IPS-18a (cell line): Measurements from ENCODE around the gene RAB11A.

ENCODE experiments used
- H3K27ac ChIP-seq: one replicate; pipeline ENCODE4 v1.5.1; 2013; ENCODE audit warnings: low read length
- H3K27me3 ChIP-seq: one replicate; pipeline ENCODE4 v1.6.1; 2013; ENCODE audit warnings: mild to moderate bottlenecking, low read length; ENCODE audit not compliant: control insufficient read depth, insufficient read depth
- H3K36me3 ChIP-seq: one replicate; pipeline ENCODE4 v1.6.1; 2013; ENCODE audit warnings: low read depth, low read length; ENCODE audit not compliant: control insufficient read depth
- H3K4me1 ChIP-seq: one replicate; pipeline ENCODE4 v1.6.1; 2013; ENCODE audit warnings: low read depth, low read length; ENCODE audit not compliant: control insufficient read depth
- H3K4me3 ChIP-seq: one replicate; pipeline ENCODE4 v1.5.1; 2013; ENCODE audit warnings: low read length
- H3K9ac ChIP-seq: one replicate; pipeline ENCODE4 v1.6.1; 2013; ENCODE audit warnings: mild to moderate bottlenecking, low read length, moderate library complexity
- H3K9me3 ChIP-seq: one replicate; pipeline ENCODE4 v1.6.1; 2013; ENCODE audit warnings: low read depth, low read length; ENCODE audit not compliant: control insufficient read depth

The RAB11A gene

DNA sequence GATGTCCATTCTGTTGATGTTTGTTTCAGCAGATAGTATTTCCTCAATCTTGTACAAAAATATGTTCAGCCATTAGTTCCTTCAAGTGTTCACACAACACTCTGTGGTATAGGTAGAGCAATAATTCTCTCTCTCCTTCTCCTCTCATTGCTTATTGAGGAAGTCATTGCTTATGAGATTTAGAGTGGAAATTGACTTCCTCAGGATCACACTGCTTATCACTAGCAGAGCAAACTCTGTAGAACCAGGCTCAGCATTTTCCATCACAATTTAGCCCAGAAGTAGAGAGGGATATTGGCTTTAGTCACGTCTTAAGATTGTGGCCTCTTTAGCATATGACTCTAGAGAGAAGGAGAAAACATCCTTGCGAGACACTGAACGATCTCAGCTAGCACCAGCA is 31.2 kb downstream of the RAB11A start:
- H3K27ac ChIP-seq = no peak overlapping the region
- no peaks in the 10 kb centered on the region for H3K27me3 ChIP-seq
- H3K4me1 ChIP-seq = no peaks in the 10 kb centered on the region
- no peak overlapping the region for H3K4me3 ChIP-seq
- no peaks in the 10 kb centered on the region for H3K9me3 ChIP-seq
- peaks cover 34% of the 10 kb centered on the region for H3K36me3 ChIP-seq
- no peak overlapping the region for H3K9ac ChIP-seq

DNA sequence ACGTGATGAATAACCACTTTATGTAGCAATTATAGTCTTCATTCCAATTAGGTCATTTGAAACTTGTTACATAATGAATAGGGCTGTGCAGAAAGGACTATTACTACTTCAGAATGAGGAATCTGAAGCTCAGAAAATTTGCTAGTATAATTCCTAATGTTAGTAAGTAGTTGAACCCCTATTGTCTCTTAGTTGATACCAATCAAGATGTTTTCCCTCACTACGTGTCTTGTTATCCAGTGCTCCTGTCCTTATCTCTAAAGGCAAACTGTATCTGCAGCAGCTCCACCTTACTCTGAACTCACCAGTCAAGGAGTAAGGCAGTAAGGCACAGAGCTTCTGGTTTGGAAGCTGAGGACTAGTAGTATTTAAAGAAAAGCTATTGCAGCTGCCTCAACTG is 32.0 kb downstream of the RAB11A start:
- Histone ChIP-seq H3K4me1 (peaks cover 3% of the 10 kb centered on the region), H3K9ac (no peak overlapping the region), H3K27ac (no peak overlapping the region), H3K27me3 (no peaks in the 10 kb centered on the region), H3K9me3 (no peaks in the 10 kb centered on the region), H3K4me3 (no peak overlapping the region), H3K36me3 (peaks cover 31% of the 10 kb centered on the region)

DNA sequence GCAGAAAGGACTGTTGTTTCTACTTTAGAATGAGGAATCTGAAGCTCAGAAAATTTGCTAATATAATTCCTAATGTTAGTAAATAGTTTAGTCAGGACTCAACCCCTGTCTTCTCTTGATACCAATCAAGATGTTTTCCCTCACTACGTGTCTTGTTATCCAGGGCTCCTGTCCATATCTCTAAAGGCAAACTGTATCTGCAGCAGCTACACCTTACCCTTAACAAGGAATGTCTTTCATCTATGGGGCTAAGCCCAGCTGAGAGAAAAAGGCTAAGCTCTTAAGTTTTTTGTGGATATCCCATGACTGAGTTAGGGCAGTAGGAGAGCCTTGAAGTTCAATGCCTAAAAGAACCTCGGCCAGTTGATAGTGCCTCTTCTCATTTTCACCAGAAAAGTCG is 32.5 kb downstream of the RAB11A start:
- H3K36me3 ChIP-seq = peaks cover 26% of the 10 kb centered on the region
- no peak overlapping the region for H3K27ac ChIP-seq
- H3K27me3 ChIP-seq = no peaks in the 10 kb centered on the region
- H3K9ac ChIP-seq = no peak overlapping the region
- H3K4me1 ChIP-seq = peaks cover 3% of the 10 kb centered on the region
- H3K9me3 ChIP-seq = no peaks in the 10 kb centered on the region
- no peak overlapping the region for H3K4me3 ChIP-seq

DNA sequence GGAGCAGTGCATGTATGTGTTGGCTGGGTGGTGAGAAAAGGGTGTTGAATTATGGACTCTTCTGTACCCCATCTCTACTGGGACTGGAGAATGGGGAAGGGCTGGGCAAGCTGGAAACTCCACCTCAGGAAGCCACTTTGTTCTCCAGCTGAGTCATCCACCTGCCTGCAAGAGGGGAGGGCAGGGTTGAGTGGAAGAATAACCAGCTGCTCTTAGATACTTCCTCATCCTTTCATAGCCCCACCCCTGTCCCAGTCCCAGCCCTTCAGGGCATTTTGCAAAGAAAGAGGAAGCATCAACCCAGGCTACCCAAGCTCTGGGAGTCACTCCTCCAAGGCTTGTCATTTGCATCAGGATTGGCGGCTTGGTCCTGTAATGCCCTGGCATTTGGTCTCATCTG is 33.1 kb downstream of the RAB11A start:
- no peak overlapping the region for H3K9ac ChIP-seq
- H3K4me1 ChIP-seq = peaks cover 3% of the 10 kb centered on the region
- no peaks in the 10 kb centered on the region for H3K27me3 ChIP-seq
- H3K4me3 ChIP-seq = no peak overlapping the region
- H3K9me3 ChIP-seq = no peaks in the 10 kb centered on the region
- no peak overlapping the region for H3K27ac ChIP-seq
- H3K36me3 ChIP-seq = peaks cover 21% of the 10 kb centered on the region

DNA sequence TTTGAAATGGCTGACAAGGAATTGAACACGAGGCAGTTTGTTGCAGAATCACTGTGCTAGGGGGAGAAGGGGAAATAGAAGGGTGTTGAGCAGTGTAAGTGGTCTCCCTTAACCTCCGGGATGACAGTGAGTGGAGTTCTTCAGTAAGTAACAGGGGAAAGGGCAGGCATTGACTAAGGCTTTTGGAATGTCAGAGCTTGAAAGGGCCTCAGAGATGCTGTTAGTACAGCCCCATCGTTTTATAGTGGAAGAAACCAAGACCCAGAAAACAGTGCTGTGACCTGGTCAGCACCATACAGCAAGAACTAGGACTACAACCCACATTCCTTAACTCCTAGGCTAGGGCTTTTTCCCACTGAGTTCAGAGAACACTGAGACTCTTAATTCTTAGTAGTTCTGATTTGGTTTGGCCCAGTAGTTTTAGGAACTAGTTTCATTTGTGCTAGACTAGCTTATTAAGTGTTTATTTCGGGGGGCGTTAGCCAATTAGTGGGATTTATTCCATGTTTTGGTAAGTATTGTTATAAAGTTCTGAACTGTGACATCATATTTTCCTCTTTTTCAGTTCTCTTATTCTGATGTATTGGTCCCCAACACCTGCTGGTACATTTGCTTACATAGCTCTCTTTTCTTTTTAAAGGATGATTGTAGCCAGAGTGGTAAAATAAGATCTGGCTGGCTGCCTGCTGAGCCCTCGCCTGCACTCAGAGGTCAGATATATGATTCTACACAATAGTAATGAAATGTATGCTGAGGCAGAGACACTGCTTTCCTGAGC is 34.2 kb downstream of the RAB11A start:
- Histone ChIP-seq H3K4me1 (peaks cover 3% of the 10 kb centered on the region), H3K9me3 (no peaks in the 10 kb centered on the region), H3K4me3 (no peak overlapping the region), H3K27me3 (no peaks in the 10 kb centered on the region), H3K9ac (no peak overlapping the region), H3K27ac (no peak overlapping the region), H3K36me3 (peaks cover 17% of the 10 kb centered on the region)

DNA sequence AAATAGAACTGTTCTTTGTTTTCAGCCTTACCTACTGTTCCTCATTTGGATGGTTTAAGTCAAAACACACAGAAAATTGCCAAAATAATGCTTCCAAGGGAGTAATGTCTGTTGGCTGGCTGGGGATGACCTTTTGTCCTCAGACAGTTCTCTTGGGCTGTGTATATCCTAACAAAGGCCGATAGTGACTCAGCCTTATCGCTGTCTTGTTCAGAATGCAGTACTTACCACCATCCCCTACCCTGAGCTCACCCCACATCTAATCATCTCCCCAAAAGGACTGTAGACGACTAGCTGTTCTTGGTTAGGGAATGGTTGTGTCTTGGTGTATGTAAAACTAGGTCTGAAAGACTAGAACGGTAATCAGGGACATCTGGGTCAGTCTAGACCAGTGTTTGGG is 35.0 kb downstream of the RAB11A start:
- Histone ChIP-seq H3K9me3 (no peaks in the 10 kb centered on the region), H3K9ac (no peak overlapping the region), H3K4me3 (no peak overlapping the region), H3K36me3 (peaks cover 15% of the 10 kb centered on the region), H3K4me1 (peaks cover 3% of the 10 kb centered on the region), H3K27me3 (no peaks in the 10 kb centered on the region), H3K27ac (no peak overlapping the region)

DNA sequence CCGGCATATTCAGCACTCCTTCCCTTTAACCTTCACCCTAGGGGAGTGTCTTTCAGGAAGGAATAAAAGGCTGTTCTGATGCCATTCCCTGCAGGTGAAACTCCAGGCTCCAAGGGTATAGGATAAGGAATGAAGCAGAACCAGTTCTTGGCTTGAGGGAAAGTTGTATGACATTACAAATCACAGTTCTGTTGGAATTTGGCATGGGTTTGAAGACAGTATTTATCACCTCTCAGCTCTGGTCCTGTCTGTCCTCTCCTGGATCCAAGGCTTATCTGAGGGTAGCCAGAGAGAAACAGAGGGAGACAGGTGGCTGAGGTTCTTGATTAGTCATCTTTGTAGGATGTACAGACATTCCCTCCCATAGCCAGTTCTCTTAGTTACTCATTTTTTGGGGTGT is 37.1 kb downstream of the RAB11A start:
- H3K27ac ChIP-seq = no peak overlapping the region
- peaks cover 15% of the 10 kb centered on the region for H3K36me3 ChIP-seq
- no peaks in the 10 kb centered on the region for H3K27me3 ChIP-seq
- no peak overlapping the region for H3K4me3 ChIP-seq
- no peaks in the 10 kb centered on the region for H3K9me3 ChIP-seq
- H3K9ac ChIP-seq = no peak overlapping the region
- peaks cover 3% of the 10 kb centered on the region for H3K4me1 ChIP-seq

DNA sequence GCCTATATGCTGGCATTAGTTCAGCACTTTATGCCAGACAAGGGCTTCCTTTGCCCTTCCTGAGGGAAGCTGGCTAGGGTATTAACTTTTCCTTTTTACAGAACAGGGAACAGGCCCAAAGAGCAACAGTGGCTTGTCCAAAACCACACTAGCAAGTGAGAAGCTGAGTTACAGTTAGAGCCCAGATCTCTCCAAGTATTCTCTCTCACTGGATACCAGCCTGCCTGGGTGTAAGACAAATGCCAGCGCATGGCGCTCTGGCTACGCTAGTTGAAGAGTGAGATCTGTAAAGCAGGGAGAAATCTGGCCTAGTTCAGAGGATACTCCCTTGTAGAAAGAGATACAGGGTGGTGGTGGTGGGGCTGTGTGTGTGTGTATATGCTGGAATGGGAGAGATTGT is 38.4 kb downstream of the RAB11A start:
- Histone ChIP-seq H3K36me3 (peaks cover 15% of the 10 kb centered on the region), H3K4me3 (no peak overlapping the region), H3K4me1 (peaks cover 3% of the 10 kb centered on the region), H3K9ac (no peak overlapping the region), H3K9me3 (no peaks in the 10 kb centered on the region), H3K27ac (no peak overlapping the region), H3K27me3 (no peaks in the 10 kb centered on the region)

DNA sequence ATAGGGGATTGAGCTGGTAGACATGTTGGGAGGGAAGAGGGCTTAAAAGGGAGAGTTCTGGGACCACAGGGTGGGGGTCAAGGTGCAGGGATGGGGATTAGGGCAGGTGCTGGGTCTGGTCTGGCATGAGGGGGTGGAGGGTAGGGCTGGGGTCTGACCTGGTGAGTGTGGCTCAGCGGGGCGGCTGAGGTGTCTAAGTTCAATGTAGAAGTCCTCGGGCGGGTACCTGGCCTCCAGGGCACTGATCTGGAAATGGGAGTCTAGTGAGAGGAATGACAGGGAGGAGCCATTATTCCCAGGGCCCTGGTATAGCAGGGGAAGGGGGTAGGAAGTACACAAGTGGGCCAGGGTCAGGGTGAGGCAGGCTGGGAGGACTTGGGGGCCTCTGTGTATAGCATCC is 39.6 kb downstream of the RAB11A start:
- Histone ChIP-seq H3K4me1 (peaks cover 3% of the 10 kb centered on the region), H3K9ac (no peak overlapping the region), H3K27me3 (no peaks in the 10 kb centered on the region), H3K27ac (no peak overlapping the region), H3K4me3 (no peak overlapping the region), H3K36me3 (peaks cover 15% of the 10 kb centered on the region), H3K9me3 (no peaks in the 10 kb centered on the region)

DNA sequence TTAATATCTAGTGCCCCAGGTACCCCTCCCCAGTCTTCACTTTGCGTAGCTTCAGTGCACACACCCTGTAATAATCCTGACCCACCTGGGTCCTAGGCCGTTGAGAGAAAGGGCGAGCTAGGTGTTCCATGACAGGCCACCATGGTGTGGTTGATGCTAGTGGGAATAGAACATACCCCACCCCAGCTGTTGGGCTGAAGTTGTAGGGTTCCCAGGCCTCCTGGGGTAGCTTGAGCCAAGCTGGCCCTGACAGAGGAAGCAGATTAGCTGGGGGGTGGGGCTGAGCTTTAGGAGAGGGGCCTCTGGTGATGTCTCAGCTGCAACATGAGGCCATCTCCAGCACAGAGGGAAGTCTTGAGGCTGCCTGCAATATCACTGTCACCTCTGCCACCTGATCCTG is 40.5 kb downstream of the RAB11A start:
- Histone ChIP-seq H3K4me3 (no peak overlapping the region), H3K9ac (no peak overlapping the region), H3K9me3 (no peaks in the 10 kb centered on the region), H3K27me3 (no peaks in the 10 kb centered on the region), H3K4me1 (peaks cover 3% of the 10 kb centered on the region), H3K36me3 (peaks cover 12% of the 10 kb centered on the region), H3K27ac (no peak overlapping the region)

DNA sequence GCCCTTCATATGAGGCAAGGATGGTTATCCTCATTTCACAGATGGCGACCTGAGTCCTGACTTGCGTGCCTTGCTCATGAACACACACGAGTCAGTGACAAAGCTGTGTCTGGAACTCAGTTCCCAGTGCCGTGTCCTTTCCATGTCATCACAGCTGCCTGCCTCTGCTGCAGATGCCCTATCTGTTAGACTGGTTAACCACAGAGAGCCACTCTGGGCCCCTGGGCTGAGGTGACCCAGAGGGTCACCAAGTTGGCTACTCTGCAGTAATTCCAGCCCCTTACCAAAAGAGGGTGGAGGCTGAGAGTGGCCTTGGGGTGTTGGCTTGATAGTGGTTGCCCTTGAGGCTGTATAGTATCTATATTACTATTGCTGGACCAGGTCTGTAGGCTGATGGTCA is 41.0 kb downstream of the RAB11A start:
- Histone ChIP-seq H3K27ac (no peak overlapping the region), H3K4me1 (peaks cover 3% of the 10 kb centered on the region), H3K27me3 (no peaks in the 10 kb centered on the region), H3K9me3 (no peaks in the 10 kb centered on the region), H3K9ac (no peak overlapping the region), H3K36me3 (peaks cover 9% of the 10 kb centered on the region), H3K4me3 (no peak overlapping the region)

DNA sequence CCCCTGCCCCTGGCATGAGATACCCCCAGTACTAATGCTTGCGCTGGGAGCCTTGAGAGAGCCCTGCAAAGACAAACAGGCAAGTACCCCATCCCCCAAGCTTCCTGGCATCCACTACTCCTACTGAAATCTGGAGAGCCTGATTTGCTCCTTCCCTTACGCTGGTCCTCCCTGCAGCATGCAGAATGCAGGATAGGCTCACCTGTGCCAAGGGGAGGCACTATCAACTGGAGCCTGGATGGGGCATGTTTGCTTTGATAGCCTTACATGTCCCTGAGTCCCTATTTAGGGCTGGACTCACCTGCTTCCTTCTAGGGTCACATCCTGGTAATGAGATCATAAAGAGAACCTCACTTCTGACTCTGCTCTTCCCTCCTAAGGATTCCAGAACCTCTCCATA is 42.9 kb downstream of the RAB11A start:
- Histone ChIP-seq H3K4me3 (no peak overlapping the region), H3K9ac (no peak overlapping the region), H3K9me3 (no peaks in the 10 kb centered on the region), H3K4me1 (peaks cover 3% of the 10 kb centered on the region), H3K27ac (no peak overlapping the region), H3K27me3 (no peaks in the 10 kb centered on the region), H3K36me3 (peaks cover 5% of the 10 kb centered on the region)
